H1 (cell line): ENCODE data around the gene CDC42EP3. TPM values are rescaled to one million over a fixed set of nuclear protein-coding genes. Genes with fewer than 3 reads are reported as not detected.

Experiments
- CTCF ChIA-PET: fragments of 300-600 bp; sonication (Branson Sonifier 250); formaldehyde crosslinking; loops from one replicate; lab custom pipeline; 2021; ENCODE audit not compliant: partially characterized antibody; lab: Charles Lee
- POLR2A ChIA-PET: fragments of 300-600 bp; sonication (Branson Sonifier 250); formaldehyde crosslinking; loops from one replicate; lab custom pipeline; 2021; ENCODE audit warnings: inconsistent platforms; ENCODE audit not compliant: partially characterized antibody; lab: Charles Lee
- DNase-seq, 2 experiments: peaks; one replicate each; pipeline versions ENCODE4 v3.0.0 to v3.0.0-alpha.2; 2010 to 2022; ENCODE audit warnings: low spot score in 2 of 2, low read depth in 1 of 2, mixed read lengths in 1 of 2
- FAIRE-seq: peaks from 2 replicates; lab custom pipeline; 2011; peaks lifted over from hg19 to GRCh38; lab: Jason Lieb, UNC
- H2AFZ ChIP-seq: 2 replicates; pipeline ENCODE4 v1.8.1; 2012; ENCODE audit warnings: low read length, inconsistent platforms
- H2AK5ac ChIP-seq: 2 replicates; pipeline ENCODE4 v1.6.1; 2013; ENCODE audit warnings: low read depth, low read length
- H2BK120ac ChIP-seq: replicated peaks from 2 replicates; pipeline ENCODE3; 2013; ENCODE audit warnings: low read depth, low read length, inconsistent platforms
- H2BK12ac ChIP-seq: 2 replicates; pipeline ENCODE4 v1.6.1; 2013; ENCODE audit warnings: low read depth, low read length
- H2BK15ac ChIP-seq: 2 replicates; pipeline ENCODE4 v1.6.1; 2013; ENCODE audit warnings: low read length
- H2BK20ac ChIP-seq: 2 replicates; pipeline ENCODE4 v1.6.1; 2013; ENCODE audit warnings: low read length
- H2BK5ac ChIP-seq: 2 replicates; pipeline ENCODE4 v1.6.1; 2013; ENCODE audit warnings: low read depth, low read length
- H3K14ac ChIP-seq: 2 replicates; pipeline ENCODE4 v1.6.1; 2013; ENCODE audit warnings: inconsistent platforms; ENCODE audit not compliant: insufficient read length
- H3K18ac ChIP-seq: 2 replicates; pipeline ENCODE4 v1.6.1; 2013; ENCODE audit warnings: low read length; ENCODE audit errors: extremely low read depth
- H3K23ac ChIP-seq: 2 replicates; pipeline ENCODE4 v1.6.1; 2013; ENCODE audit warnings: inconsistent platforms; ENCODE audit not compliant: insufficient read length
- H3K23me2 ChIP-seq: 2 replicates; pipeline ENCODE4 v1.6.1; 2013; ENCODE audit warnings: low read depth, low read length
- H3K27ac ChIP-seq: 2 replicates; pipeline ENCODE4 v1.6.1; 2011; ENCODE audit warnings: low read depth, low read length, inconsistent platforms
- H3K27me3 ChIP-seq, 4 experiments: replicated peaks in 1 of 4; 1 replicate in 1 of 4; 2 replicates in 3 of 4; pipeline versions ENCODE4 v1.6.1 to v1.8.1; 2011 to 2013; ENCODE audit warnings: low read length in 3 of 4, mild to moderate bottlenecking in 3 of 4, inconsistent platforms in 2 of 4, mixed read lengths in 2 of 4, moderate library complexity in 1 of 4; ENCODE audit not compliant: control insufficient read depth in 3 of 4, insufficient read depth in 3 of 4; ENCODE audit errors: extremely low read depth in 1 of 4
- H3K36me3 ChIP-seq, 4 experiments: 2 replicates each; pipeline versions ENCODE4 v1.6.1 to v1.8.1; 2011 to 2013; ENCODE audit warnings: mild to moderate bottlenecking in 4 of 4, low read length in 3 of 4, moderate library complexity in 2 of 4, control low read depth in 1 of 4, inconsistent platforms in 1 of 4; ENCODE audit not compliant: insufficient read depth in 4 of 4, control insufficient read depth in 2 of 4
- H3K4ac ChIP-seq: replicated peaks from 2 replicates; pipeline ENCODE3; 2013; ENCODE audit warnings: low read length, low read depth, mixed read lengths, inconsistent platforms; ENCODE audit not compliant: insufficient read length
- H3K4me1 ChIP-seq, 4 experiments: replicated peaks in 1 of 4; 1 replicate in 1 of 4; 2 replicates in 3 of 4; pipeline versions ENCODE4 v1.6.1 to v1.8.1; 2011 to 2013; ENCODE audit warnings: low read length in 3 of 4, inconsistent platforms in 2 of 4, mixed read lengths in 1 of 4; ENCODE audit not compliant: insufficient read depth in 4 of 4, control insufficient read depth in 3 of 4
- H3K4me2 ChIP-seq, 2 experiments: 2 replicates each; pipeline versions ENCODE4 v1.6.1 to v1.8.1; 2011 to 2013; ENCODE audit warnings: low read depth in 2 of 2, low read length in 2 of 2, control low read depth in 1 of 2, inconsistent platforms in 1 of 2, mild to moderate bottlenecking in 1 of 2; ENCODE audit not compliant: insufficient read depth in 1 of 2
- H3K4me3 ChIP-seq, 4 experiments: fragments of 200-600, 300-600 bp in 1 of 4; sonication (generic), shearing (Covaris generic), sonication (Bioruptor Twin) in 1 of 4; 2 replicates each; pipeline versions ENCODE4 v1.5.1 to v1.8.1; 2011 to 2016; ENCODE audit warnings: low read length in 4 of 4, low read depth in 3 of 4, control low read depth in 2 of 4, inconsistent platforms in 2 of 4, mild to moderate bottlenecking in 2 of 4, mixed read lengths in 1 of 4, moderate library complexity in 1 of 4; ENCODE audit not compliant: insufficient read depth in 2 of 4; ENCODE audit errors: extremely low read depth in 1 of 4
- H3K56ac ChIP-seq: replicated peaks from 2 replicates; pipeline ENCODE3; 2013; ENCODE audit warnings: low read depth, mild to moderate bottlenecking, mixed read lengths, low read length, inconsistent platforms; ENCODE audit not compliant: insufficient read length
- H3K79me1 ChIP-seq: 2 replicates; pipeline ENCODE4 v1.6.1; 2013; ENCODE audit warnings: low read depth, low read length, control low read depth
- H3K79me2 ChIP-seq, 2 experiments: 2 replicates each; pipeline versions ENCODE4 v1.6.1 to v1.8.1; 2012 to 2013; ENCODE audit warnings: low read length in 2 of 2, mild to moderate bottlenecking in 2 of 2, inconsistent platforms in 1 of 2; ENCODE audit not compliant: insufficient read depth in 2 of 2, control insufficient read depth in 1 of 2
- H3K9ac ChIP-seq, 4 experiments: replicated peaks in 1 of 4; 1 replicate in 1 of 4; 2 replicates in 3 of 4; pipeline versions ENCODE4 v1.6.1 to v1.8.1; 2011 to 2013; ENCODE audit warnings: low read depth in 3 of 4, low read length in 3 of 4, control low read depth in 2 of 4, mild to moderate bottlenecking in 2 of 4, moderate library complexity in 2 of 4, inconsistent platforms in 1 of 4; ENCODE audit errors: extremely low read depth in 1 of 4
- H3K9me3 ChIP-seq, 2 experiments: 2 replicates each; pipeline versions ENCODE4 v1.6.1 to v1.8.1; 2012 to 2013; ENCODE audit warnings: mild to moderate bottlenecking in 2 of 2, moderate library complexity in 2 of 2, control low read depth in 1 of 2, inconsistent platforms in 1 of 2, low read depth in 1 of 2, low read length in 1 of 2, mixed read lengths in 1 of 2; ENCODE audit not compliant: insufficient read depth in 2 of 2
- H4K20me1 ChIP-seq, 2 experiments: replicated peaks in 1 of 2; 2 replicates each; pipeline versions ENCODE3 to v1.8.1; 2011 to 2013; ENCODE audit warnings: inconsistent platforms in 2 of 2, low read length in 2 of 2, mild to moderate bottlenecking in 1 of 2; ENCODE audit not compliant: insufficient read depth in 2 of 2, control insufficient read depth in 1 of 2
- H4K5ac ChIP-seq: 2 replicates; pipeline ENCODE4 v1.6.1; 2013; ENCODE audit warnings: low read length, low read depth, mixed read lengths, inconsistent platforms; ENCODE audit not compliant: insufficient read length
- H4K8ac ChIP-seq: 2 replicates; pipeline ENCODE4 v1.8.0; 2013; ENCODE audit warnings: mild to moderate bottlenecking, moderate library complexity, low read length, inconsistent platforms; ENCODE audit not compliant: insufficient read depth; ENCODE audit errors: extremely low read depth
- H4K91ac ChIP-seq: replicated peaks from 2 replicates; pipeline ENCODE3; 2013; ENCODE audit warnings: low read length, mixed read lengths, inconsistent platforms; ENCODE audit not compliant: insufficient read length
- ATF2 ChIP-seq: IDR thresholded peaks from 2 replicates; pipeline ENCODE4 v1.6.1; 2012; ENCODE audit warnings: low read length, inconsistent platforms
- BRCA1 ChIP-seq: IDR thresholded peaks from 2 replicates; pipeline ENCODE4 v1.6.1; 2012; ENCODE audit warnings: low read depth, low read length, improper control_type of control experiment
- GABPA ChIP-seq: IDR thresholded peaks from 2 replicates; pipeline ENCODE4 v1.6.1; 2011; ENCODE audit warnings: mild to moderate bottlenecking, low read length, moderate library complexity, borderline replicate concordance; ENCODE audit not compliant: insufficient read depth
- GTF2F1 ChIP-seq: IDR thresholded peaks from 2 replicates; pipeline ENCODE4 v1.6.1; 2012; ENCODE audit warnings: low read depth, low read length, improper control_type of control experiment, borderline replicate concordance
- JUN ChIP-seq: IDR thresholded peaks from 2 replicates; pipeline ENCODE4 v1.6.1; 2011; ENCODE audit warnings: low read depth, mild to moderate bottlenecking, improper control_type of control experiment, low read length
- MAFK ChIP-seq: IDR thresholded peaks from 2 replicates; pipeline ENCODE4 v1.6.1; 2012; ENCODE audit warnings: low read depth, mild to moderate bottlenecking, improper control_type of control experiment, low read length
- NRF1 ChIP-seq: IDR thresholded peaks from 2 replicates; pipeline ENCODE4 v1.6.1; 2011; ENCODE audit warnings: mild to moderate bottlenecking, low read depth, low read length, improper control_type of control experiment
- POU5F1 ChIP-seq: IDR thresholded peaks from 2 replicates; pipeline ENCODE4 v1.6.1; 2011; ENCODE audit warnings: low read depth, mild to moderate bottlenecking, low read length, moderate library complexity
- RFX5 ChIP-seq: IDR thresholded peaks from 2 replicates; pipeline ENCODE4 v1.6.1; 2011; ENCODE audit warnings: low read depth, low read length, improper control_type of control experiment, borderline replicate concordance
- SP2 ChIP-seq: IDR thresholded peaks from 2 replicates; pipeline ENCODE4 v1.6.1; 2012; ENCODE audit warnings: mild to moderate bottlenecking, low read length, inconsistent platforms
- SRF ChIP-seq: IDR thresholded peaks from 2 replicates; pipeline ENCODE4 v1.6.1; 2011; ENCODE audit warnings: mild to moderate bottlenecking, low read depth, low read length, moderate library complexity
- USF2 ChIP-seq: IDR thresholded peaks from 2 replicates; pipeline ENCODE4 v1.6.1; 2011; ENCODE audit warnings: low read length, improper control_type of control experiment
- ZNF274 ChIP-seq: IDR thresholded peaks from 2 replicates; pipeline ENCODE4 v1.7.0; 2012; ENCODE audit warnings: low read length, borderline replicate concordance; ENCODE audit errors: extremely low read depth
- WGBS, 2 experiments: shearing (Covaris generic) in 1 of 2; methylation state at CpG; one replicate each; pipeline versions ENCODE4 v1.1.6 to v1.1.7; 2013 to 2015; ENCODE audit warnings: low lambda C conversion rate in 2 of 2, mixed read lengths in 2 of 2, inconsistent platforms in 1 of 2, low coverage in 1 of 2, missing lambda C conversion rate in 1 of 2; ENCODE audit not compliant: insufficient replicate concordance in 2 of 2, insufficient coverage in 1 of 2, insufficient read length in 1 of 2; ENCODE audit errors: extremely low coverage in 1 of 2, missing lambda C conversion rate in 1 of 2; 5-methylcytosine and 5-hydroxymethylcytosine counted together
- polyA plus RNA-seq, 7 experiments: library from polyadenylated mRNA; depleted of rRNA in 3 of 7; stranded (reverse) in 5 of 7; unstranded in 2 of 7; fragments of >200 nt in 5 of 7; fragments of 200-250 nt in 2 of 7; gene quantifications; 1 replicate in 5 of 7; 2 replicates in 1 of 7; 4 replicates in 1 of 7; pipeline versions ENCODE4 v1.2.1 to v1.2.3, GENCODE V29; 2011 to 2013; ENCODE audit warnings: missing spikeins in 2 of 7, mixed read lengths in 2 of 7
- total RNA-seq: library from RNA; stranded (reverse); fragmentation: NEBNext Ultra II Directional; extraction: Animal tissue kit (Norgen Biotek cat#: 25700); gene quantifications from 2 replicates; pipeline ENCODE4 v1.2.1, GENCODE V29; 2021

The CDC42EP3 gene
- total and polyA plus RNA-seq, 2 of the 8 experiments (the other 6 are each of a cell fraction or from before 2014, with no cell fraction given), result 18.4 to 24.7 TPM

- Histone ChIP-seq H3K4me2 (no peak overlapping the region), H3K56ac (no peak overlapping the region), H3K4ac (no peak overlapping the region), H3K4me1 (no peaks in the 10 kb centered on the region), H3K4me3 (no peak overlapping the region), H4K20me1 (no peaks in the 10 kb centered on the region), H2BK20ac (no peak overlapping the region), H4K91ac (no peak overlapping the region), H3K79me1 (no peaks in the 10 kb centered on the region), H3K23ac (no peak overlapping the region), H3K36me3 (no peaks in the 10 kb centered on the region), H3K27me3 (no peaks in the 10 kb centered on the region), H3K79me2 (no peaks in the 10 kb centered on the region), H3K23me2 (no peaks in the 10 kb centered on the region), H2BK15ac (no peak overlapping the region), H2AK5ac (no peak overlapping the region), H2AFZ (no peak overlapping the region), H3K14ac (no peak overlapping the region), H3K9ac (no peak overlapping the region), H2BK12ac (no peak overlapping the region), H3K27ac (no peak overlapping the region), H4K8ac (no peak overlapping the region), H3K9me3 (peaks cover 10 to 14% of the 10 kb centered on the region in 2 experiments), H4K5ac (no peak overlapping the region), H2BK120ac (no peak overlapping the region), H2BK5ac (no peak overlapping the region), H3K18ac (no peak overlapping the region)
- FAIRE-seq (no peak), DNase-seq (no peak)
- ChIA-PET CTCF (no interaction called here), POLR2A (no interaction called here)
- WGBS, 2 experiments, result 88% methylated on average over 2 of the region's 2 CpGs; no CpG with 5 or more reads in 1 of the 2 experiments
- no peak for TF ChIP-seq SP2
- no peak for TF ChIP-seq GABPA
- TF ChIP-seq MAFK, result no peak
- no peak for TF ChIP-seq NRF1
- no peak for TF ChIP-seq GTF2F1
- TF ChIP-seq USF2, result no peak
- no peak for TF ChIP-seq ATF2
- no peak for TF ChIP-seq RFX5
- no peak for TF ChIP-seq JUN
- no peak for TF ChIP-seq BRCA1
- no peak for TF ChIP-seq SRF
- no peak for TF ChIP-seq POU5F1
- no peak for TF ChIP-seq ZNF274
Observed at GRCh38 chr2:37721201-37721560, 49.7 kb upstream of the CDC42EP3 start.
